Cardiac ventricle fibroblast (primary cell): Measurements from ENCODE around the gene KRTAP19-6. TPM values are rescaled to one million over a fixed set of nuclear protein-coding genes. Genes with fewer than 3 reads are reported as not detected.

Source experiments
- total RNA-seq: library from RNA; depleted of rRNA; stranded (reverse); fragments of >200 nt; gene quantifications from 2 replicates; pipeline ENCODE4 v1.2.3, GENCODE V29; 2015

KRTAP19-6 gene
- not detected in 2 replicates for total RNA-seq

GRCh38 chr21:30541764-30542163 is at the start of gene KRTAP19-6:
KRTAP19-6 (minus strand) TSS chr21:30541864; CDS start chr21:30541833, 31 bp downstream.

DNA sequence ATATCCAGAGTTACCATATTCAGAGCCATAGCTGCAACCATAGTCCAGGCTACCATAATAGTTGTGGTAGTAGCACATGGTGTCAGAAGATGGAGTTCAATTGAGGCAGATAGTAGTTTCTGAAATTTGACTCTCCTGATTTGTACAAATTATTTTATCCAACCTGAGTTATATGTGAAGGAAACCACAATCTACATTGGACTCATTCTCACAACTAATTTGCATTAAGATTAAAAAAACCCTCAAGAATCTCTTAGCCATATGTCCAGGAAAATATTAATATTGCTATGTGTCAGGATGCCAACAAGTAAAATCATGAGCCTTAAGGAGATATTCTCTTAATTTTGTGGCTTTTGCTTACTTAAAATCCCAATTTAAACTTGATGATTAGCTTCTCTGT is 48.6 kb upstream of the KRTAP19-6 start, which contains the start of gene KRTAP22-2:
Gene KRTAP22-2, minus strand, starts transcription at position 101 of the 400 bp plus-strand sequence.

GRCh38 chr21:30561264-30561895 is 19.7 kb upstream of the KRTAP19-6 start, which contains the start of gene KRTAP19-7:
KRTAP19-7 (minus strand) TSS chr21:30561314; CDS start chr21:30561289, 25 bp downstream.

DNA sequence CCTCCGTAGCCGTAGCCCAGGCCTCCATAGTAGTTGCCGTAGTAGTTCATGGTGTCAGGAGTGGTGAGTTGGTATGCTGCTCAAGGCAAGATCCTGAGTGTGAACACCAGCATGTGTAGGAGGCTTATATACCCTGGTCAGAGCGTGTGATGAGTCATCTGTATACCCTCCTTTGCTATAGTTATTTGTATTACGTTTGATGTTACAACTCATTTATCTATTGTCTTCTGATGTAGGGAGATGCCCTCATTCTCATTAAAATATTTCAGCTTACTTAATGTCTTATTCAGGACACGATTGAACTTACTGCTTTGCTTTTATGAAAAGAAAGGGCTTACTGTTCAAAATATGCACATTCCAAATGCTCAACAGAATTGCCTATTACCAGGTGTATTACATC is 39.6 kb downstream of the KRTAP19-6 start, which contains the start of gene KRTAP19-5:
Gene KRTAP19-5, minus strand, starts transcription at position 101 of the 400 bp plus-strand sequence. Its CDS starts 51 bp downstream, at position 50.

DNA sequence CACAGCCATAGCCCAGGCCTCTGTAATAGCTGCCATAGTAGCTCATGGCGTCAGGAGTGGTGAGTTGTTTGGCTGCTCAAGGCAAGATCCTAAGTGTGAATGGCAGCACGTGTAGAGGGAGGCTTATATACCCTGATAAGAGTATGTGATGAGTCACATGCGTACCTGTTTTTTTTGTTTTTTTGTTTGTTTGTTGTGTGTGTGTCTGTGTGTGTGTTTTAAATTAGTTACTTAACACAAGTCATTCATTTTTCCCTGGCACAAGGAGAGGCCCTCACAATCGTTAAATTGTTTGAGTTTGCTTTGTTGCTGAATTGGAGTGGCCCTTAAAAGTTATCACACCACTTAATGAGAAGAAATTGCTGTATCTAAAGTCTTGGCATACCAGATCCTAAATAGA is 44.6 kb downstream of the KRTAP19-6 start, which contains the start of gene KRTAP19-4:
Gene KRTAP19-4, minus strand, starts transcription at position 101 of the 400 bp plus-strand sequence. Its CDS starts 55 bp downstream, at position 46.

GRCh38 chr21:30491963-30492428 is 49.7 kb downstream of the KRTAP19-6 start, which contains the start of gene KRTAP19-3:
KRTAP19-3 (minus strand) TSS chr21:30492013; CDS start chr21:30491957, 56 bp downstream.

Other genes starting within 250 kb of the KRTAP19-6 start
- gene KRTAP26-1, start 221.5 kb downstream of the KRTAP19-6 start, total RNA-seq = not detected in 2 replicates
- gene KRTAP27-1, start 204.2 kb downstream of the KRTAP19-6 start, total RNA-seq = not detected in 2 replicates
- gene KRTAP23-1, start 193.3 kb downstream of the KRTAP19-6 start, total RNA-seq = not detected in 2 replicates
- not detected in 2 replicates for gene KRTAP13-2, start 169.6 kb downstream of the KRTAP19-6 start, total RNA-seq
- gene KRTAP13-1, start 145.8 kb downstream of the KRTAP19-6 start, total RNA-seq = not detected in 2 replicates
- gene KRTAP13-3, start 115.9 kb downstream of the KRTAP19-6 start, total RNA-seq = not detected in 2 replicates
- not detected in 2 replicates for gene KRTAP13-4, start 111.6 kb downstream of the KRTAP19-6 start, total RNA-seq
- gene KRTAP15-1, start 101.6 kb downstream of the KRTAP19-6 start, total RNA-seq = not detected in 2 replicates
- not detected in 2 replicates for gene KRTAP19-1, start 61.5 kb downstream of the KRTAP19-6 start, total RNA-seq
- not detected in 2 replicates for gene KRTAP19-2, start 54.4 kb downstream of the KRTAP19-6 start, total RNA-seq
- gene KRTAP19-3, start 49.9 kb downstream of the KRTAP19-6 start, total RNA-seq = not detected in 2 replicates
- gene KRTAP19-4, start 44.7 kb downstream of the KRTAP19-6 start, total RNA-seq = not detected in 2 replicates
- not detected in 2 replicates for gene KRTAP19-5, start 39.7 kb downstream of the KRTAP19-6 start, total RNA-seq
- gene KRTAP19-7, start 19.4 kb upstream of the KRTAP19-6 start, total RNA-seq = not detected in 2 replicates
- gene KRTAP22-2, start 48.5 kb upstream of the KRTAP19-6 start, total RNA-seq = not detected in 2 replicates
- gene KRTAP6-3, start 50.6 kb upstream of the KRTAP19-6 start, total RNA-seq = not detected in 2 replicates
- gene KRTAP6-2, start 57.0 kb upstream of the KRTAP19-6 start, total RNA-seq = not detected in 2 replicates
- not detected in 2 replicates for gene KRTAP22-1, start 59.2 kb upstream of the KRTAP19-6 start, total RNA-seq
- gene KRTAP6-1, start 72.1 kb upstream of the KRTAP19-6 start, total RNA-seq = not detected in 2 replicates
- not detected in 2 replicates for gene KRTAP20-1, start 74.6 kb upstream of the KRTAP19-6 start, total RNA-seq
- not detected in 2 replicates for gene KRTAP20-4, start 78.8 kb upstream of the KRTAP19-6 start, total RNA-seq
- gene KRTAP20-2, start 93.3 kb upstream of the KRTAP19-6 start, total RNA-seq = not detected in 2 replicates
- gene KRTAP20-3, start 101.0 kb upstream of the KRTAP19-6 start, total RNA-seq = not detected in 2 replicates
- not detected in 2 replicates for gene KRTAP21-3, start 176.9 kb upstream of the KRTAP19-6 start, total RNA-seq
- not detected in 2 replicates for gene KRTAP21-2, start 205.4 kb upstream of the KRTAP19-6 start, total RNA-seq
- gene KRTAP21-1, start 213.6 kb upstream of the KRTAP19-6 start, total RNA-seq = not detected in 2 replicates